Urothelium cell line (cell line): Measurements from ENCODE around the gene TRPM2.

Experiments used
- DNase-seq: peaks from one replicate; pipeline ENCODE4 v3.0.0; 2011; ENCODE audit warnings: low spot score, mixed read lengths
- FAIRE-seq: peaks from 2 replicates; lab custom pipeline; 2011; peaks lifted over from hg19 to GRCh38; lab: Jason Lieb, UNC

The TRPM2 gene

DNA sequence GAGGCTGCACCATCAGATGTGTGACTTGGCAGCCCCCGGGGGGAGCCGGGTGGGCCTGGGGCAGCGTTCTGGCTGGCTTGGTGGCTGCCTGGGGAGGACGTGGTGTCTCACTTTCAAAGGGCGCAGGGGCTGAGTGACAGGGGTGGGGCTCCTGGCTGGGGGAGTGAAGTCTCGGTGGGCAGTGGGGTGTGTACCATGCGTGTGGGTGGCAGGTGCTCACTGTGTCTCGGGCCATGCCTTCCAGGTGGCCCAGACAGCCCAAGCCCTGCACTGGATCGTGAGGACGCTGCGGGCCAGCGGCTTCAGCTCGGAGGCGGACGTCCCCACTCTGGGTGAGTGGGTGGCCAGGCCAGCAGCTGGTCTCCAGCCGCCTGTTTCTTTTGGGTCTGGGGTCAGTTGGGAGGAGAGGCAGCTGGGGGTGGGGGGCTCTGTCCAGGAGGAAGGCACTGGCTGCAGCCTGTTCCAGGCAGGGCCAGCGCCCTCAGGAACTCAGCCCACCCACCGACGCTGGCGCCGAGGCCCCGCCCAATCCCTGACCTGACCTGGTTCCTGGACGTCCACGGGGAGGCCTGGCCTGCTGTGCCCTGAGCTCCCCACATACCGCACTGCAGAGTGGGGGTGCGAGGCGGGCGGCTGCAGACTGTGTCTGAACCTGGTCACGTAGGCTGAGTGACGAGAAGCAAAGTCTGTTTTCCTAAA lies 71.3 kb downstream of the TRPM2 start:
- DNase-seq, result no peak
- FAIRE-seq, result no peak

- no peak for DNase-seq
- no peak for FAIRE-seq
These were observed 72.0 kb downstream of the TRPM2 start for GRCh38 chr21:44425307-44425894.

DNA sequence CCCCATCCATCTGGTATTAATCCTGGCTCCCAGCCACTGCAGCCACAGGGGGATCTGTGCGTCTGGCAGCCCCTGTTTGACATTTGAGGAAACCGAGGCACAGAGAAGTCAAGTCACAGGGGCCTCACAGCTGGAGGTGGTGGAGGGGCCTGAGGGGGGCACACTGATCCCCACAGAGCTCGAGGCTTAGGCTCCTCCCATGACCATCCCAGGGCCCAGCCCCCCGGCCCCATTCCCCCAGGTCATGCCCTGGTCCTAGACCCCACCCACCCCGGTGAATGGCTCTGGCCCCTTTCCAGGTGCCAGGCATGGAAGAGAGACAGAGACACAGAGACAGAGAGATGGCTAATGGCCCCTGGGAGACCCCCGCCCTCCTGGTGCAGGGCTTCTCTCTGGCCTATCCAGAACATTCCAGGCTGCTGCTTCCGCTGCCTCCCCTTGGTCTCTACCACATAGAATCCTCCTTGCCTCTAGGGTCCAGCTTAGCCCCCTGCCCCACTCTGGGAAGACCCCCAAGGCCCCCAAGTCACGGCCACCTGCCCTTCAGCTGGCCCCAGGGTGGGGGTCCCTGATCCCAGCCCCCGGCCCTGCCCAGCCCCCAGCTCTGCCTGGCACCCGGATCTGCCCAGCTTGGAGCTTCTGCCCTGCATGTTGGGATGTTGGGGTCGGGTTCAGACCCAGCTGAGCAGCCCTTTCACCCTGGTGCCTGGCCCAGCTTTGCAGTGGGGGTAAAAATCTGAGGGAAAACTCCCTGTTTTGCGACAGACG lies 72.7 kb downstream of the TRPM2 start:
- FAIRE-seq (no peak), DNase-seq (no peak)

GRCh38 chr21:44426663-44427191 lies 73.3 kb downstream of the TRPM2 start:
- no peak for FAIRE-seq
- no peak for DNase-seq

- DNase-seq (no peak), FAIRE-seq (no peak)
These were observed 74.1 kb downstream of the TRPM2 start for GRCh38 chr21:44427241-44428120.

GRCh38 chr21:44428281-44428960 lies 75.0 kb downstream of the TRPM2 start:
- peak; percentile 97 for FAIRE-seq
- DNase-seq, result peak; percentile 20

DNA sequence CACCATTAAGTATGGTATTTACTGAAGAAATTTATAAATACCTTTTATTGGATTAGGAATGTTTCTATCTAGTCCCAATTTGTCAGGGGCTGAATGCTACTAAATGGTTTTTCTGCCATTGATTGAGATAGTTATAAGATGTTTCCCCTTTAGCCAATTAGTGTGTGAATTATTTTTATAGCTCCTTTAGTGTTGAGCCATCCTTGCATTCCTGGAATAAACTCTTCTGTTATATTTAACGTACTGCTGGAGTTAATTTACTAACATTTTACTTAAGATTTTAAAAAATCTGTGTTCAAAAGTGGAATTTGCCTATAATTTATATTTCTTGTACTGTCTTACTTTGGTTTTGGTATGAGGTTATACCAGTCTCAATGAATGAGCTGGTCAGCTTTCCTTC lies 76.5 kb downstream of the TRPM2 start:
- FAIRE-seq (no peak), DNase-seq (no peak)

- DNase-seq (no peak), FAIRE-seq (no peak)
These were observed 77.9 kb downstream of the TRPM2 start for GRCh38 chr21:44431300-44431699.

DNA sequence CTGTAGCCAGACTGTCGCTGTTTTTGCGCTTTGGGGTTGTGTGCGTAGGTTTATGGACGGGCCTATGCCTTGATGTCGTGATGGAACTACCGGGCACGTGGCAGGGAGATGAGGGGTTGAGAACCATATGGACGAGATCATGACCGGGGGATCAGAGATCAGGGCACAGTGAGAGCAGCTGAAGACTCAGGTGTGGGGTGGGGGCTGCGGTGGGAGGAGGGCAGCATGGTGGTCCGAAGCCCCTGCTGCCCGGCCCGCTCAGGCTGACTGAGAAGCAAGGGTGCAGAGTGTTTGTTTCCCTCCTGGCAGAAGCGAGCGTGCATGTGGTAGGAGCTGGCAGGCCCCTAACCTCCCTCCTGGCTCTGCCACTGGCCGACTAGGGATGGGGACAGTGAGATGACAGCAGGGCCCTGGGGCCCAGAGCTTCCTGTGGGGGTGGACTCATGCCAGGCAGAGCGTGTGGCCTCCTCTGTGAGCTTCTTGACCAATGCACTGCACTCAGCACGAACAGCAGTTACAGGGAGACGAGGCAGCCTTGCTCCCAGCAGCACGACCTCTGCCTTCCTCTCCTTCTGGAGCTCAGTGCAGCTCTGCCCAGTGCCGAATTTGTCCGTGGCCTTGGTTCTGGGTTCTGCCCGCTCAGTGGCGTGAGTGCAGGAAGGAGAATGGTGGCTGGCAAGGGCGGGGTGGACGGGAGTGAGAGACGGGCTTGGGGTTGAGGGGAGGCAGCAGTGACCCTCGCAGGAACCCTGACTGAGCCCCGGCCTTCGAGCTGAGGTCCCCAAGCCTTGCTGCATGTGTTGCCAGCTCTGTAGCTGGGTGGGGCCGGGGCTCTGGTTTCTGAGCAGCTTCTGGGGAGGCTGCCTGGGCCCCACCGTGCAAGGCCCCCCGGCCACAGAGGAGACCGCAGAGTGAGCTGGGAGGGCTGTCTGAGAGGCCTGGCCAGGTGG lies 79.7 kb downstream of the TRPM2 start:
- DNase-seq (no peak), FAIRE-seq (no peak)

DNA sequence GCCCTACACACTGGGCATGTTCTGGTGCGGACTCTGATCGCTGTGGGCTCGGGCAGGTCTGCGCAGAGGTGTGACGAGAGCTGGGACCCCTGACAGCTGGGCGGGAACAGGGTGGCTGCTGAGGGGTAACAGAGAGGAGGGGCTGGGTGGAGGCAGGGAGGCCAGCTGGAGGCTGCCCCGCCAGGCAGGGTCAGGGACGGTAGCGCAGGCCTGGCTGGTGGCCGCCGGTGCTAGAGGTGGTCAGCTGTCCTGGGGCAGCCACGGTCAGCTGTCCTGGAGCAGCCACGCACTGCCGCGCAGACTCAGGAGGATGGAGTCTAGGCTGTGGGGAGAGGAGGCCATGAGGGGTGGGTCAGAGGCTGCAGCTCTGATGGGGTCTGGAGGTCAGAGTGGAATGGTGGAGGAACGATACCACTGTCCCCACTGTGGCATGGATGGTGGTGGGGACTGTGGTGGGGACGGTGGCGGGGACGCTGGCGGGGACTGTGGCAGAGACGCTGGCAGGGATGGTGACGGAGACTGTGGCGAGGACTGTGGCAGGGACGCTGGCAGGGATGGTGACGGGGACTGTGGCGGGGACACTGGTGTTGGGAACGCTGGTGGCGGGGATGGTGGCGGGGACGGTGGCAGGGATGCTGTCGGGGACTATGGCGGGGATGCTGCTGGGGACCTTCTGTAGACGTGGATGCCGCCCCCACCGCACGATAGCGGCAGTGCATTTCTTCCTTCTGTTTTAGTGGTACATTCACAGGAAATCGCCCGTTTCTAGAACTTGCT lies 80.6 kb downstream of the TRPM2 start:
- DNase-seq (no peak), FAIRE-seq (no peak)

DNA sequence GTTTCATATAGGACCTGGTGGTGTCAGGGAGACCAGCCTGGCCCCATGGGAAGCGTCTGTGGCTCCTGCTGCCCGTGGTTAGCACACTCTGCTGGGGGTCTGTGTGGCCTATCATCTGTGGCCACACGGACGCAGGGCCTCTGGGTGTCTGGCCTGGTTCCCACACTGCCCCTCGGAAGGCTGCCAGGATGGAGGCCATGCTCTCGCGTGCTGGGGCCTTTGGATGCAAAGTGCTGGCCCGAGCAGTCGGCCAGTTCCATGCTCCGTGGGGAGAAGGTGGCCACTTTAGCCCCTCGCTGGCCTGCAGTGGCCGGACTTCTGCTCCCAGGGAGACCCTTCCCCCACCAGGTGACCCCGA lies 81.1 kb downstream of the TRPM2 start:
- no peak for DNase-seq
- no peak for FAIRE-seq

- no peak for FAIRE-seq
- no peak for DNase-seq
These were observed 81.7 kb downstream of the TRPM2 start for GRCh38 chr21:44434936-44435635.

DNA sequence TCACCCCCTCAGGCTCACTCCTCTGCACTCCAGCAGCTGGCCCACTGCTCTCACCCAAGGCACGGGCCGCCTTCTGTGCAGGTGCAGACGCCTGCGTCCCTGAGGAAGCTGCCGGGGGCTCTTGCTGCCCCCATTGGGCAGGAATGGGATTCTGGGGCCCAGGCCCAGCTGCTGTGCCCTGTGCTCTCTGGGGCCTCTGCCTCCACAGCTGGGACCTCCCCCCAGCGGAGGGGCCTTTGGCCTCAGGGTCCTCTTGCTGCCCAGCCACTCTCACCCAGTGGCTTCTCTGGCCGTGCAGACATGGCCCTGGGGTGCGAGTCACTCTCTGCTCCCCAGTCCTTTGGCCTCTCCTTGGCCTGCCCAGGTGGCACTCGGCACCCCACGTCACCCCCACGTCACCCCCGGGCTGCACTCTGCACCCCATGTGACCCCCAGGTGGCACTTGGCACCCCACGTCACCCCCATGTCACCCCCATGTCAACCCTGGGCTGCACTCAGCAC lies 82.7 kb downstream of the TRPM2 start:
- FAIRE-seq (no peak), DNase-seq (no peak)

DNA sequence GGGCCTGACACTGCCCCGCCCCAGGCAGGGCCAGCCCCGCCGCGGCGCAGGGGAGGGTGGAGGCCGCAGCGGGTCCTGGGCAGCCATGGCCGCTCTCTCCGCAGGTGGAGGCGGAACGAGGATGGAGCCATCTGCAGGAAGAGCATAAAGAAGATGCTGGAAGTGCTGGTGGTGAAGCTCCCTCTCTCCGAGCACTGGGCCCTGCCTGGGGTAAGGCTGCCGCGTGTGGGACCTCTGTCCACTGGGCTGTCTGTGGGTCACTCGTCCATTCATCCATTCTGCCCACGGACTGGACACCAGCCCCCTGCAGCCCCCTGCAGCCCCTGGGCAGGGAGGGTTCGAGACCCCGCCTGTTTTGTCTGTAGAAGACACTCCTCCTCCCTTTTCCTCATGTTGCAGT lies 83.5 kb downstream of the TRPM2 start:
- DNase-seq (no peak), FAIRE-seq (no peak)

GRCh38 chr21:44437371-44437695 lies 83.9 kb downstream of the TRPM2 start:
- DNase-seq, result no peak
- no peak for FAIRE-seq

DNA sequence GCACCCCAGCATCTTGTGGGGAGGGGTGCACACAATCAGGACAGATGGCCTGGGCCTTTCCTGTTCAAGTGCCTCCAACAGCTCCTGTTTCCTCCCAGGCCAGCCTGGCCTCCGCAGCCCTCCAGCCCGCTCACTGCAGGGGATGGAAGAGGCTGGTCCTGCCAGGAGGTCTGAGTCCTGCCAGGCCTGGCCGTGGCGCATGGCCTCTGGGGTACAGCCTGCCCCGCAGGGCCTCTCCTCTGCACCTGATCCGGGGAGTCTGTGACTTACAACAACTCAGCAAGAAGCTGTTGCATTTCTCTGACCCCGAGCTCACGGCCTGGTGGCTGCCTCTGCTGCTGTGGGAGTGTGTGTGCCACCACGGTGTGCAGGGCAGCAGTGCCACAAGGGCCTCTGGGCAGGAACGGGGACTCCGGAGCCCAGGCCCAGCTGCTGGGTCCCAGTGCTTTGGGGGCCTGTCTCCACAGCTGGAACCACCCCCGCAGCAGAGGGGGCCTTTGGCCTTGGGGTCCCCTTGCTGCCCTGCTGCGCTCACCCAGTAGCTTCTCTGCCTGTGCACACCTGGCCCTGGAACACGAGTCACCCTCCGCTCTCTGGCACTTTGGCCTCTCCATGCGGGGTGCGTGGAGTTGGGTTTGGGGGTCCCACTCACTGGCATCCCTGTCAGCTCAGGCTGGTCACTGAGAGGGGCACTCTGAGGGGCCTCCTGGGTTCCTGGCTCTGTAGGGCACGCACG lies 84.4 kb downstream of the TRPM2 start:
- FAIRE-seq (no peak), DNase-seq (no peak)

DNA sequence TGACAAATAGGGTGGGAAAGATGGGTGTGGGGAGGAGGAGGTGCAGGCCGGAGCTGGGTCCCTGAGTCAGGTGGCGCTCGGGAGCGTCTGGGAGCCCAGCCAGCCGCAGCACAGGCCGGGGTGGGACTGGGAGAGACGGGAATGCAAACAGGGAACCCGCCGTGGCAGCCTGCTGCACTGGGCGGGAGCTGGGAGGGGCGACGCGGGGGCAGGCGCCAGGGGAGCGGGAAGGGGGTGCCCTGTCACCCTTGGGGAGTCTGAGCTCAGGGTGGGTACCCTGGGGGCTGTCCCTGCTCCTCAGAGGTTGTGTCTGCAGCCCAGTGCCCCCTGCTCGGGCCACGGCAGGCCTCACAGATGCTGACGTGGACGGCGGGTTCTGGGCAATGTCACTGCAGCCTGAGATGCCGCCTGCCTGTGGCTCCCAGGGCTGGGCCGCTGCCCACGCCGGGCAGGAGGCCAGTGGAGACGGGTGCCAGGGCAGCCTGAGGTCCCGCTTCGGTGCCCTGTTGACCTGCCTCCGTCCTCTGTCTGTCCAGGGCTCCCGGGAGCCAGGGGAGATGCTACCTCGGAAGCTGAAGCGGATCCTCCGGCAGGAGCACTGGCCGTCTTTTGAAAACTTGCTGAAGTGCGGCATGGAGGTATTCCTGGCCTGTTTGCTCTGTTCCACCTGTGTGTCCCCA lies 85.2 kb downstream of the TRPM2 start:
- no peak for DNase-seq
- no peak for FAIRE-seq
